Loucy (cell line): ENCODE measurements around the gene RBFOX2.

Experiments
- CTCF ChIP-seq: fragments of 200-600 bp; sonication (generic); conservative IDR thresholded peaks from 2 replicates; pipeline ENCODE4 v1.5.1; 2014; ENCODE audit warnings: mild to moderate bottlenecking, antibody characterized with exemption, low read length
- EZH2phosphoT487 ChIP-seq: fragments of 200-600 bp; IDR thresholded peaks from 2 replicates; pipeline ENCODE4 v1.6.1; 2018; ENCODE audit warnings: antibody characterized with exemption, mild to moderate bottlenecking, moderate library complexity, borderline replicate concordance

GRCh38 chr22:35835267-35835997 lies 193.2 kb downstream of the RBFOX2 start:
- no peak for TF ChIP-seq EZH2phosphoT487
- TF ChIP-seq CTCF, result no peak
